CD4-positive, CD25-positive, alpha-beta regulatory T cell (primary cell): ENCODE measurements around the gene BTG2. TPM values are rescaled to one million over a fixed set of nuclear protein-coding genes. Genes with fewer than 3 reads are reported as not detected.

Experiments
- ATAC-seq, 2 donors: fragments of 150-1000 bp; cut with Tn5 transposase; one replicate each; pipeline ENCODE4 v1.10.0; 2021; ENCODE audit warnings: low read depth in 2 of 2, moderate number of reproducible peaks in 2 of 2, moderate library complexity in 1 of 2
- DNase-seq, 3 donors: peaks; one replicate each; pipeline versions ENCODE4 v3.0.0 to v3.0.0-alpha.2; 2012 to 2022; ENCODE audit warnings: mixed read lengths in 1 of 3
- H3K27ac ChIP-seq: one replicate; pipeline ENCODE4 v1.7.0; 2013; ENCODE audit warnings: mild to moderate bottlenecking, low read length; ENCODE audit not compliant: insufficient read depth, poor library complexity, severe bottlenecking
- H3K27me3 ChIP-seq: one replicate; pipeline ENCODE4 v1.7.0; 2013; ENCODE audit warnings: low read length; ENCODE audit not compliant: control insufficient read depth, insufficient read depth
- H3K36me3 ChIP-seq: one replicate; pipeline ENCODE4 v1.7.0; 2013; ENCODE audit warnings: mild to moderate bottlenecking, low read length, moderate library complexity; ENCODE audit not compliant: control insufficient read depth, insufficient read depth
- H3K4me1 ChIP-seq: 2 replicates; pipeline ENCODE4 v1.7.0; 2013; ENCODE audit warnings: mild to moderate bottlenecking, low read length; ENCODE audit not compliant: insufficient read depth, control insufficient read depth, poor library complexity, severe bottlenecking
- H3K4me3 ChIP-seq: one replicate; pipeline ENCODE4 v1.7.0; 2013; ENCODE audit warnings: low read depth, mild to moderate bottlenecking, low read length, moderate library complexity
- H3K9me3 ChIP-seq, 2 experiments: 1 replicate in 1 of 2; 2 replicates in 1 of 2; pipeline ENCODE4 v1.7.0; 2013; ENCODE audit warnings: low read length in 2 of 2, mild to moderate bottlenecking in 1 of 2, moderate library complexity in 1 of 2; ENCODE audit not compliant: control insufficient read depth in 2 of 2
- H3K27ac Mint-ChIP-seq, 3 donors: one replicate each; pipeline ENCODE4 v1.8.0; 2020 to 2022; ENCODE audit warnings: mild to moderate bottlenecking in 3 of 3, mixed read lengths in 3 of 3, moderate library complexity in 2 of 3
- H3K27me3 Mint-ChIP-seq: one replicate; pipeline ENCODE4 v1.8.0; 2022; ENCODE audit warnings: mild to moderate bottlenecking, mixed read lengths
- H3K36me3 Mint-ChIP-seq: one replicate; pipeline ENCODE4 v1.8.0; 2020; ENCODE audit warnings: mixed read lengths
- H3K4me1 Mint-ChIP-seq, 4 donors: one replicate each; pipeline ENCODE4 v1.8.0; 2020 to 2022; ENCODE audit warnings: mixed read lengths in 4 of 4, mild to moderate bottlenecking in 1 of 4
- H3K4me3 Mint-ChIP-seq, 4 donors: one replicate each; pipeline ENCODE4 v1.8.0; 2020 to 2022; ENCODE audit warnings: mild to moderate bottlenecking in 4 of 4, mixed read lengths in 4 of 4, moderate library complexity in 3 of 4
- H3K9me3 Mint-ChIP-seq, 7 donors: one replicate each; pipeline ENCODE4 v1.8.0; 2020 to 2022; ENCODE audit warnings: mixed read lengths in 7 of 7, mild to moderate bottlenecking in 3 of 7, moderate library complexity in 2 of 7
- polyA plus RNA-seq, 4 donors: library from polyadenylated mRNA; unstranded; fragments of 300-500 nt; fragmentation: Illumina TruSeq; gene quantifications; one replicate each; pipeline ENCODE4 v1.2.3, GENCODE V29; 2021
- total RNA-seq: library from RNA; stranded (reverse); gene quantifications from one replicate; pipeline ENCODE4 v1.2.3, GENCODE V29; 2022

Gene BTG2
- total and polyA plus RNA-seq, 5 donors from 2014 or later, result 153 to 1,002 (median 168) TPM

DNA sequence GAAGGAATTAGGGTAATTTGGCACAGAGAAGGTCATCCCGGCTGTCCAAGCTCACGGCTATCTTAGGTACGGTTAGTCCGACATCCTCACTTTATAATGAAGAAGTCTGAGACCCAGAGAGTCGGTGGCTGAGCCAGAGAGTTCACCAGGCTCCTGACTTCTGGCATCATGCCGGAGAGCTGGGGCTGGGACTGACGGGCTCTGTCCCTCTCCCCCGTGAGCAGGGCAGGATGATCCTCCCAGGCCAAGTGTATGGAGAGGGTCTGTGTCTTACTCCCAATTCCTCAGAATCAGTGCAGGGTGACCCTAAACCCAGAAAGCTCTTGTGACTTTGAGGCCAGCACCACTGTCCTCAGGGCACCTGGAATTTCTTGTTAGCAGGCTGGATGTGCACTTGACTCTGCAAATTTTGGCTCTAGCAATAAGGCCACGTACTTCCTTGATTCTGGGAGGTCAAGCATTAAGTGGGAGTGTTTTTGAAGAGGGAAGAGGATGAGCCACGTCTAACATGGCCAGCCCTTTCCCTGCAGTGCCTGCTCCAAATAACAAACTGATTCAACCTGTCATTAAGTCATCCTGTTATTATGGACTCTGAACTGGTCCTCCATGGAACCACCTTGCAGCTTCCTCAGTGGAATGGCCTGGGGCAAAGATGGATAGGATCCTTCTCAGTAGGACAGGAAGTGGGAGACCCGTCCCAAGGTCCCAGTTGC lies 20.8 kb upstream of the BTG2 start:
- Mint-ChIP-seq H3K36me3 (no peaks in the 10 kb centered on the region), H3K4me3 (peak overlapping the region in 1 of 4 donors; percentile 7), H3K4me1 (peaks cover 7 to 60% (median 47%) of the 10 kb centered on the region in 4 donors), H3K9me3 (peaks cover 0 to 2% (median 0%) of the 10 kb centered on the region in 7 donors), H3K27ac (no peak overlapping the region), H3K27me3 (peaks cover 6% of the 10 kb centered on the region)
- Histone ChIP-seq H3K9me3 (no peaks in the 10 kb centered on the region), H3K36me3 (no peaks in the 10 kb centered on the region), H3K4me1 (peaks cover 40% of the 10 kb centered on the region), H3K27ac (no peak overlapping the region), H3K4me3 (no peak overlapping the region), H3K27me3 (no peaks in the 10 kb centered on the region)
- ATAC-seq, result no peak
- no peak for DNase-seq

DNA sequence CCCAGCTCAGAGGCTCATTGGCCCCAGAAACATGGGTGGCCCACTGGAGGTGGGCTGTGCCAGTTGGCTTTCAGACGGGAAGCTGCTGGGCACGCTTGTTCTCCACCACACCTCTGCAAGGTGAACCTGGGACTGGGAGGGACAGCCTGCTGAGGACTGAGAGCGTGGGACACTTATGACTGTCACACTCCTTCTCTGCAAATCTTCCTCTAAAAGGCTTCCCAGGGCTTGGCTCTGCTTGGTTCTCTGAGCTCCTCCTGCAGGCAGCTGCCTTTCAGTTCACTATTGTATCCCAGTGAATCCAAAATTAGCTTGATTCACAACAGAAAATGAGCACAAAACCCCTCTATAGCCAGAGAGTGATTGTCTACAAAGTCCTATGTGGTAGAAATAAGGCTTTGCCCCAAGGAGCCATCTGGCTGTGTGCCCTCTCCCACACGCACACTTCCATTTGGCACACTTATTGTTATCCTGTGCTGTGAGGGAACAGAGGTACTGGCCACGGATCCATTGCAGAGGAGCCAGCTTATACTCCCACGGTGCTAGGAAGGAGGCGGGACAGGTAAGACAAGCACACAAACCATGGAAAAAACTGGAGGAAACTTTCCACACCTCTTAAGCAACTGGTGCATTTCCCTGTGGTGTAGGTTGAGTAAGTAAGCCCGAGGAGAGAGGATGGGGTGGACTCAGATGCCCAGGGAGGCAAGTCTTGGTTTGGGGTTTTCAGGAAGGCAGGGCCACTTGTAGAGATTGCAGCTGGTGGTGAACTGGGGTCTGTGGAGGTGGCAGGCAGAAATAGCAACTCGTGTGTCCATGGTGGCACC lies 18.9 kb upstream of the BTG2 start:
- Histone ChIP-seq H3K27me3 (no peaks in the 10 kb centered on the region), H3K4me3 (peak overlapping the region; percentile 67), H3K36me3 (no peaks in the 10 kb centered on the region), H3K9me3 (no peaks in the 10 kb centered on the region), H3K27ac (peak overlapping the region; percentile 100), H3K4me1 (peaks cover 57% of the 10 kb centered on the region)
- H3K9me3 Mint-ChIP-seq, result peaks cover 0 to 2% (median 0%) of the 10 kb centered on the region in 7 donors
- peaks cover 7 to 78% (median 56%) of the 10 kb centered on the region in 4 donors for H3K4me1 Mint-ChIP-seq
- no peak for ATAC-seq
- peak overlapping the region; percentile 99 to 100 (median 100) for H3K27ac Mint-ChIP-seq
- DNase-seq, result no peak
- H3K36me3 Mint-ChIP-seq, result no peaks in the 10 kb centered on the region
- H3K4me3 Mint-ChIP-seq, result peak overlapping the region; percentile 79 to 92 (median 87)
- peaks cover 6% of the 10 kb centered on the region for H3K27me3 Mint-ChIP-seq

DNA sequence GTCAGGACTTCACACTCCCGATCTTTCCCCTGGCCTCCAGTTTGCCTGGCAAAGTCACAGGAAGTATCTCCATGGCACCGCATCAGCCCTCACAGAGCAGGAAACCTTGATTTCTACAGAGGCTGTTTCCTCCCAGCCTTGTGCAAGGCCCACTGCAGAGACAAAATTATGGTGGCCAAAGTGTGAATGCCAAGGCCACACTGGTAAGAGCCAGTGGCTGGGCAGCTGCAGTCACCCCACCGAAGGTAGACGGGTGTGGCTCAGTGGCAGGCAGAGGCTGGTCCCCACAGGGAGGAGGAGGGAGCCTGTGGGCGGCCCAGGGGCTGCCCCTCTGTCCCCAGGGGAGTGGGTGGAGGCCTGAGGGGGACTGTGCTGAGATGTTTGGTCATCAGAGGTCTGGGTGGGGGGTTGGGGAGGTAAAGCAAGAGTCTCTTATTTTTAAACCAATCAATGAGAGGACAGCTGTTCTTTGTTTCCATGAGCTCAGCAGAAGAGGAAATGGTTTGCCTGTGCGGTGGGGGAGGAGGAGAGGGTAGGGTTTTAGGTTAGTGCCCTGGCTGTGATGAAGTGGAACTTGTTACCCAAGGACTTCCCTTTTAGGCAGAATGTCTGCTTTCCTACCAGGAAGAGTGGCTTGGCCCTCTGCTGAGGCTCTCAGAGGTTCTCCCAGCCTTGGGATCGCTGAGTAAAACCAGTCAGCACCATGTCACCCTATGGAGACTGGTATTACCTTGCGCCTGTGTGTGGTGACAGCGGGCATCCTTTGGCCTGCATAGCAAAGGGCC lies 18.0 kb upstream of the BTG2 start:
- H3K4me3 Mint-ChIP-seq, result peak overlapping the region; percentile 79 to 92 (median 87)

DNA sequence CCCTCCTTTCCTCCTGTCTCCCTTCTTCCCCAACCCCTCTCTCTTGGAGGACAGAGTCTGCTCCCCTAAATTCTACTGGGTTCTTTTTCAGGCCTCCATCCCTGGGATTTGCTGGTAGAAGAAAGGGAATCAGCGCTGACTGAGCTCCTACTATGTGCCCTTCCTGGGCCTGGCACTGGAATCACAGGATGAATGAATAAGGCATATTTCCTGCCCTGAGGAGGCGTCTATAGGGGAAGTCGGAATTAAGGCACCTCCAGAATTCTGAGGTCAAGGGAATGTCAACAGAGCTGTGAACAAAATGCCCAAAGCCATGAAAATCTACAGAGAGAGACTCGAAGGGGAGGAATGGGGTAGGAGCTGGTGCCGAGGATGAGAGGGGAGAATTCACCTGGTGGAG lies 17.4 kb upstream of the BTG2 start:
- peak overlapping the region; percentile 79 to 92 (median 87) for H3K4me3 Mint-ChIP-seq
- peaks cover 6% of the 10 kb centered on the region for H3K27me3 Mint-ChIP-seq
- ATAC-seq (no peak), DNase-seq (no peak)
- Histone ChIP-seq H3K4me3 (peak overlapping the region; percentile 73), H3K4me1 (peaks cover 60% of the 10 kb centered on the region), H3K27ac (peak overlapping the region; percentile 100), H3K9me3 (no peaks in the 10 kb centered on the region), H3K27me3 (no peaks in the 10 kb centered on the region), H3K36me3 (no peaks in the 10 kb centered on the region)
- no peaks in the 10 kb centered on the region for H3K36me3 Mint-ChIP-seq
- peaks cover 0 to 2% (median 0%) of the 10 kb centered on the region in 7 donors for H3K9me3 Mint-ChIP-seq
- peak overlapping the region; percentile 99 to 100 (median 100) for H3K27ac Mint-ChIP-seq
- peaks cover 7 to 73% (median 58%) of the 10 kb centered on the region in 4 donors for H3K4me1 Mint-ChIP-seq

More for the DNA sequence above, 18.0 kb upstream of the BTG2 start:
- Histone ChIP-seq H3K4me3 (peak overlapping the region; percentile 73), H3K36me3 (no peaks in the 10 kb centered on the region), H3K27ac (peak overlapping the region; percentile 100), H3K4me1 (peaks cover 60% of the 10 kb centered on the region), H3K27me3 (no peaks in the 10 kb centered on the region), H3K9me3 (no peaks in the 10 kb centered on the region)
- Mint-ChIP-seq H3K36me3 (no peaks in the 10 kb centered on the region), H3K27ac (peak overlapping the region; percentile 99 to 100 (median 100)), H3K9me3 (peaks cover 0 to 2% (median 0%) of the 10 kb centered on the region in 7 donors), H3K4me1 (peaks cover 7 to 78% (median 59%) of the 10 kb centered on the region in 4 donors), H3K27me3 (peaks cover 6% of the 10 kb centered on the region)
- ATAC-seq (peak; percentile 29 to 35), DNase-seq (peak; percentile 72 to 94 (median 85))

DNA sequence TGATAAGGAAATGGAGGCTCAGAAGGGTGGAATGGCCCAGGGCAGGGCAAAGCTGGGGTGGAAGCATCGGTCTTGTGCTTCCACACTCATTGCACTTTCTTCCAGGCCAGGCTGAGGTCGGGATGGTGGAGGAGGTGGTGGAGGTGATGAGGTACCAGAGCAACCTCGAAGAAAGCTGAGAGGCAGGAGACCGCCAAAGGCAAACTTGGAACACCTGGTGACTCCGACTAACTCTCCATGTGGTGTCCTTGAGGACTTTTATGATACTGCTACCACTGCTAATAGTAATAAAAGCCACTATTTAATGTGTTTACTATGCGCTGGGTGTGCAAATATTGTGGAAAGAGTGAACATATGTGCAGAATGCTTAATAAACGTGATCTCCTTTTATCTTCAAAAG lies 16.9 kb upstream of the BTG2 start:
- no peak for DNase-seq
- peak overlapping the region; percentile 10 for H3K4me3 ChIP-seq
- H3K36me3 Mint-ChIP-seq, result no peaks in the 10 kb centered on the region
- no peaks in the 10 kb centered on the region for H3K36me3 ChIP-seq
- no peak for ATAC-seq
- peak overlapping the region; percentile 79 to 94 (median 87) for H3K4me3 Mint-ChIP-seq
- H3K27ac Mint-ChIP-seq, result peak overlapping the region; percentile 99 to 100 (median 100)
- peaks cover 7 to 74% (median 58%) of the 10 kb centered on the region in 4 donors for H3K4me1 Mint-ChIP-seq
- no peaks in the 10 kb centered on the region for H3K9me3 ChIP-seq
- peaks cover 6% of the 10 kb centered on the region for H3K27me3 Mint-ChIP-seq
- peaks cover 60% of the 10 kb centered on the region for H3K4me1 ChIP-seq
- H3K27me3 ChIP-seq, result no peaks in the 10 kb centered on the region
- H3K27ac ChIP-seq, result peak overlapping the region; percentile 100
- H3K9me3 Mint-ChIP-seq, result peaks cover 0 to 2% (median 0%) of the 10 kb centered on the region in 7 donors

DNA sequence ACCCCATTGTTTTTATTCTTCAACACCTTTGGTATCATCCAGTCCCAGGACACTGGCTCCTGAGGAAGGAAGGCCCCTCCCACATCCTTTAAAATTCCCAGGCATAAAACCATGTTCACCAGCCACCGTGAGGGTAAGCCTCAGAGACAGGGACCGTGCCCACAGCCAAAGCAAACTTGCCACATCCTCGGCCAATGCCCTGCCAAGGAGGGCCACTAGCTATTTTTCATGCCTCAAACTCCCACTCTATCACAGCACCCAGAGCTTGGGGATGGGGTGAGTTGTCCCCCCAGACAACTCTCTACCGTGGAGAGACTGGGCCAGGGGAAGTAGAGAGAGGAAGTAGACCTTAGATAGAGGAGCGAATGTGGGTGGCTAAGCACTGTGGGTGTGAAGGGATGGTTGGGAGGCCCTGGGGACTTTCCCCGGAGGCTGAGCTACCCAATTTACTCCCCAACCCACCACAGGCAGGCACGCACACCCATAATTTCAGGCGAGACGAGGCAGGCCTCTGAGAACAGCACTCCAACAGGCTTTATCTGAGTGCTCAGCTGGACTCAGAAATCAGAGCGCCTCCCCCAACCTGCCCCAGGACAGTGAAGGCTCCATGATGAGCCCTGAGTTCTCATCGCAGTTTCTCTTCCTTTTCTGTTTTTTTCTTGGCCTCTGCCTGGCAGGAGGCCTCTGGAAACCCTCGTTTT lies 15.9 kb upstream of the BTG2 start:
- peak; percentile 73 to 74 for ATAC-seq
- Mint-ChIP-seq H3K36me3 (no peaks in the 10 kb centered on the region), H3K4me1 (peaks cover 7 to 76% (median 57%) of the 10 kb centered on the region in 4 donors), H3K9me3 (peaks cover 0 to 2% (median 0%) of the 10 kb centered on the region in 7 donors), H3K4me3 (peak overlapping the region; percentile 79 to 94 (median 87)), H3K27ac (peak overlapping the region; percentile 99 to 100 (median 100)), H3K27me3 (peaks cover 6% of the 10 kb centered on the region)
- H3K4me3 ChIP-seq, result peak overlapping the region; percentile 80
- H3K27me3 ChIP-seq, result no peaks in the 10 kb centered on the region
- no peaks in the 10 kb centered on the region for H3K36me3 ChIP-seq
- no peaks in the 10 kb centered on the region for H3K9me3 ChIP-seq
- peak; percentile 85 to 97 (median 90) for DNase-seq
- H3K4me1 ChIP-seq, result peaks cover 60% of the 10 kb centered on the region
- peak overlapping the region; percentile 100 for H3K27ac ChIP-seq

DNA sequence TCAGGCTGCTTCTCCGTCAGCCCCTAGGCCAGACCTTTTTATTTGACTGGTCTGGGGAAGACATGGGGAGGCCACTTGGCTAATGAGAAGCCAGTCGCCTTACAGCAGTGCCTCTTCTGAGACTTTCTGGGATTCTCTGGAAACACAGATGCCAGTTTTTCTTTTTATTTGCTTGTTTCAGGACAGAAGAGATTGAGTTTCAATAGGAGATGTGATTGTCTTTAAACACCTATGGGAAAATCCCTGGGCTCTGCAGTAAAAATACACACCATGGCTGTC lies 15.4 kb upstream of the BTG2 start:
- H3K4me1 Mint-ChIP-seq, result peaks cover 7 to 80% (median 57%) of the 10 kb centered on the region in 4 donors
- peaks cover 0 to 2% (median 0%) of the 10 kb centered on the region in 7 donors for H3K9me3 Mint-ChIP-seq
- no peaks in the 10 kb centered on the region for H3K36me3 Mint-ChIP-seq

More for the DNA sequence above, 15.4 kb upstream of the BTG2 start:
- Histone ChIP-seq H3K9me3 (no peaks in the 10 kb centered on the region), H3K36me3 (no peaks in the 10 kb centered on the region), H3K4me1 (peaks cover 60% of the 10 kb centered on the region), H3K27me3 (no peaks in the 10 kb centered on the region), H3K4me3 (peak overlapping the region; percentile 80), H3K27ac (peak overlapping the region; percentile 100)
- Mint-ChIP-seq H3K4me3 (peak overlapping the region; percentile 79 to 94 (median 87)), H3K27ac (peak overlapping the region; percentile 99 to 100 (median 100)), H3K27me3 (peaks cover 6% of the 10 kb centered on the region)
- DNase-seq (no peak), ATAC-seq (no peak)
